HTR-8/SVneo (cell line): ENCODE data around the gene MGMT.

Experiments used
- DNase-seq: peaks from one replicate; pipeline ENCODE4 v3.0.0; 2011; ENCODE audit warnings: low spot score, mixed read lengths; ENCODE audit not compliant: insufficient read length
- FAIRE-seq: peaks from 2 replicates; lab custom pipeline; 2011; peaks lifted over from hg19 to GRCh38; lab: Jason Lieb, UNC

The MGMT gene

DNA sequence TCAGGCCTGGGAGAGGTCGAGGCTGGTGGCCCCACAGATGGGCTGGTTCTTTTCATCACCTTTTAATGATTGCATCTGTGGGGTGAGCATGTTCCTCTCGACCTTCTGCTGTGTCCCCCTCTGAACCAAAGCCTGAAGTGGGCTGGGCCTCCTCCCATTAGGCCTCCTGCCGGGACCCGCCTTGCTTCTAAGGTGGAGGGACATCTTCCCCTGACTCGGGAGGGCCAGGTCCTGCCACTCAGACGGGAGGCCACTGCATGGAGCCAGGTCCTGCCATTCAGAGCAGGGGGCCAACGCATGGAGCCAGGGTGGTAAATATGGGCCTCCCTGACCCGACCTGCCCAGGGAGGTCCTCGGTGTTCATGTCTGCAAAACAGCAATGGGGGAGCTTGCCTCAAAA, 308.6 kb downstream of the MGMT start:
- DNase-seq (no peak), FAIRE-seq (no peak)

DNA sequence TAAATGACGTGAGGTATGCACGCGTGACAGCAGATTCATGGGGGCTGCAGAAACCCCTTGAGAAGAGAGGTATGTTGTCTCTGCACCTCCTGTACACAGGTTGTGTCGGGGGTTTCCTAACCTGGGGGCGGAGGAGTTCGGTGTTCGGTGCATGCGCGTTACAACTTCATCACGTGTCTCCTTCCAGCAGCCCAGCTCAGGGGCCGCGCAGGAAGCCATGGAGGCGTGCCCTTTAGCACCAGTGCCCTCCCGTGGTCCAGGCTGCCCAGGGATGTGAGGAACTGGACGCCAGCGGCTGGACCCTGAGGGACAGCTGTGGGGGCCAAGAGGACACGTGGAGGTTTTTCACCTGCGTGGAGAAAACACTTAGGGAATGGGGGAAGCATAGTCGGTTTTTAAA, 310.6 kb downstream of the MGMT start:
- FAIRE-seq (no peak), DNase-seq (no peak)

DNA sequence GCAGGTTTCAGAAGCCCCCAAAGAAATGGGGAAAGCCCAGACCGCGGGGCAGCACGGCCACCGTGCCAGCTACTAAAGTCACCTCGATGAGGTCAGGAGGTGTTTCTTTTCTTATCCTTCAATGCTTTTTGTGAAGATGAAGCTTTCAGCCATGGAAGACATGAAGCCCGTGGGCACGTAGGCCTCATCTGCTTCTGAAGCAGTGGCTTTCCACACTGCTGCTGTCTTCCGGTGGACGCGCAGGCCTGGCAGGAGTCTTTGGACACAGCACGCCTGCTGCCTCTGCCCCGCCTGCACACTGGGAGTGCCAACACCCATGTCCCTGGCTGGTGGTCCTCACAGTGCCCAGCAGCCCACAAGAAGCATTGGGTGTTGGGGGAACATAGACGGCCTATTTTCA, 311.5 kb downstream of the MGMT start:
- FAIRE-seq (no peak), DNase-seq (no peak)

DNA sequence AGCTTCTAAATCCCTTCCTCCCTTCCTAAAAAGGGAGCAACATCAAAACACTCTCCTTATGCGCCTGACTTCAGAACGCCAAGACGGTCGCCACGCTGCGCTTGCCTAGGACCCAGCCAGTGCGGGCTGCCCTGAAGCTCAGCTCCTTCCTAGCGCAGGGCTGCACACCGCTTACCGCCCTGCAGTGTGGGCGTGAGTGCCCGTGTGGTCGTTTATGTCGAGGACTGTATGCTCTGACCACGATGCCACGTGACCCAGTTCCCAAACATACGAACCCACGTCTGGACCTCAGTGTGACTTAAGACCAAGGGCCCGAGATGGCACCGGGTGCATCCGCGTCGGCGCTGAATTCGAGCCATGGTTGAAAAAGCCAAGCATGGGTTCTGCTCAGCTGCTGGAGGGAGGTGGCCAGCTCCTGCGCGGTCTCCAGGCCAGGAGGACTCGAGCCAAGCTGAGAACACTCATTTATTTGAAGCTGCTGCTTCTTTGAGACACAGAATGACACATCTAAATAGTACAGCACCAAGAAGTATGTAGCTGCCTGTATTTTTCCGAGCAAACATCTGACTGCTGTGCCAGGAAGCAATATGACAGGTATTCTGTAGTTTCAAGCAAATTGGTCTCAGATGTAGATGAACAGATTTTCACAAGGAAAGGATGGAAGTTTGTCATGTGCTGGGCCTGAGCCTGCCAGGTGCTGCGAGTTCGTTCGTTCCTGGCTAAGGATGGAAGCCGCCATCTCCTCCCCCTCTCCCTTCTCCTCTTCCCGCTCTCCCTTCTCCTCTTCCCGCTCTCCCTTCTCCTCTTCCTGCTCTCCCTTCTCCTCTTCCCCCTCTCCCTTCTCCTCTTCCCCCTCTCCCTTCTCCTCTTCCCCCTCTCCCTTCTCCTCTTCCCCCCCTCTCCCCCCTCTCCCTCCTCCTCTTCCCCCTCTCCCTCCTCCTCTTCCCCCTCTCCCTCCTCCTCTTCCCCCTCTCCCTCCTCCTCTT, 312.4 kb downstream of the MGMT start:
- FAIRE-seq (no peak), DNase-seq (no peak)

DNA sequence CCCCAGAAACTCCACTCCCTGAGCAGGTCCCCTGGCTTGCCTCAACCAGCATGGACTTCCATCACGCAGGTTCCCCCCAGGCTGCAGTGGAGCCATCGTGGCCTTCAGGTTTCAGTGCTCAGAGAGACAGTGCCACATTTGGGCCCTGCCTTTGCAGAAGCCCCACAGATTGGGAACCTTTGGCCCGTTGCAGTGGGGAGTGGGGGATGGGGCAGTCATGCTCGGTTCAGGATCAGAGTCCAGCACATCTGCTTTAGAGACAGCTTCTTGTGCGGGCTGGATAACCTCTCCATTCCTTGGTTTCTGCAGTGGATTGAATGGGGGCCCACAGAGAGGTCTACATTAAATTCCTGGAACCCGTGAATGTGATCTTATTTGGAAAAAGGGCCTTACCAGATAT, 313.2 kb downstream of the MGMT start:
- no peak for DNase-seq

DNA sequence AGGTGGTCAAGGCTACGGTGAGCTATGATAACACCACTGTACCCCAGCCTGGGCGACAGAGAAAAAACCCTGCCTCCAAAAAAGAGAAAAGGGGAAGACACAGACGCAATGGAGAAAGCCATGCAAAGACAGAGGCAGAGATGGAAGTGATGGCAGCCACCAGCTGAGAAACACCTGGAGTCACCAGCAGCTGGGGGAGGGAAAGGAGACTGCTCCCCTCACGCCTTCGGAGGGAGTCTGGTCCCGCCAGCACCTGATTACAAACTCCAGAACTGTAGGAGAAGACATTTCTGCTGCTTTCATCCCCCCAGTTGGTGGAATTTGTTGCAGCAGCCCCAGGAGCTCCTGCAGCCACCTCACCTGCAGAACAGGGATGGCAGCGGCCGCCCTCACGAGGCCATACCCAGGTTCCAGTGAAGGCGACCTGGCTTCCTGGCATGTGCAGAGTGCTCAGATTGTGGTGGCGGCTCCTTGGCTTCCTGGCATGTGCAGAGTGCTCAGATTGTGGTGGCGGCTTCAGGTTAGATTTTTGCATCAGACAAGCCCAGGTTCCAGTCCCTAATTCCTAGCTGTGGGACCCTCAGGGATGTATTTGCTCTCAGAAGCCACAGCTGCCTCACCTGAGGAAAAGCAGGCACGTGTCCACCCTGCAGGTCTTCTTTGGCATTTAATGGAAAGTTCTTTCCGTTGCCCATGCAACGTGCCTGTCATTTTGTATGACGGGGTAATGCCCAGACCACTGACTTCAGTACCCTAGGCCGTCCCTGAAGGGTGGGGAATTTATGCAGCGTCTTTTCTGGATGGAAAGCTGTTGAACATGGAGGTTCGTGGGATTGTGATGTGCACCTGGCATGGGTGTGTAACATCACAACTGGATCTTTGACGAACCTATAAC, 314.1 kb downstream of the MGMT start:
- FAIRE-seq (no peak), DNase-seq (no peak)

More for the DNA sequence above, 313.2 kb downstream of the MGMT start:
- no peak for FAIRE-seq

DNA sequence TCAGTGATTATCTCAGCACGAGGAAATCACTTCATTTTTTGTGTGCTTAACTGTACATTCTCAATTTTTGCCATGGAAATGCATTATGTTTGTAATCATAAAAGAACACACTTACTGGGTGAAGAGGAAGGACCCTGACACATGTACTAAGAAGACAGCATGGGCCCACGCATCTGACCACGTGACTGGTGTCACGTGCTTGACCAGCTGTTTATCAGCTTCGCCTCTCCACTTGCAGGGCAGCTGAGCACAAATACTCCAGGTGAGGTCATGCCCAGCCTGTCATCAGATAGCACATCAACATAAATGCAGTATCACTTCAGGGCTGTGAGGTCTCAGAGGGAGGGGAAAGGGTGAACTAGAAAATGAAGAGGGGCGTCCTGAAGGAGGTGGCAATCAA, 317.2 kb downstream of the MGMT start:
- DNase-seq = no peak
- no peak for FAIRE-seq

DNA sequence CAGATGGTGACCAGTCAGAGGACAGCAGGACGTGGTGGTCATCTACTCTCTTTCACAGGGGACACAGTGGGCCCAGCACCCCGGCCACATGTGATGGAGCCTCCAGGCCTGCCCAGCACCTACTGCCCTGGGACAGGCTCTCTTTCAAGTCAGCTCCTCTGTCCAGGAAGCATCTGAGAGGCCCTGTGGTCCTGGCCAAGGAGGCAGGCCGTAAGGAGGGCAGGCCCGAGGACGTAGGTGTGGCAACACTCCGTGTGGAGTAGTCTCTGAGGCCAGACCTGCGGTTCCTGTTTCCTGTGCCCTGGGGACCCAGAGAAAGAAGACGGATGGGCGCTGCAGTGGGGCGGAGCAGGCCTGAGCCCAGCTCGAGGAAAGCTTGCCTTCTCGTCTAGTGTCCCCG, 317.9 kb downstream of the MGMT start:
- no peak for DNase-seq
- no peak for FAIRE-seq

DNA sequence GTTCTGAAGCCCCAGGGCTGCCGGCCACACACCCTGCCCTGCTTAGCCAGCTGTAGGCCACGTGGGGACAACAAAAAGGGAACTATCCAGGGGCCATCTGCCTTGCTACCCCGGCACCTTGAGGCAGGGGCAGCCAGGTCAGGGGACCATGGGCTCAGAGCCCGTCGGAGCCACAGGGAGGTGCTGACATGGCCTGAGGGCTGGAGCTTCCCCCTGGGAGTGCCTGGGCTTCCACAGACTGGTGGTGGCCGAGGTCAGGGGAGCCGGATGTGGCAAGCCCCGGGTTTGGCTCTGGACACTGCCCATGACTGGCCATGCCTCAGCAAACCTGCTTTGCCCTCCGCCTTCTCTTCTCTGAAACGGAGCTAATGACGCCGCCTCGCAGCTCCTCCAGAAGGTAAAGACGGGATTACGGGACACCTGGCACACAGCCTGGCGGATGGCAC, 318.5 kb downstream of the MGMT start:
- DNase-seq = no peak
- no peak for FAIRE-seq

DNA sequence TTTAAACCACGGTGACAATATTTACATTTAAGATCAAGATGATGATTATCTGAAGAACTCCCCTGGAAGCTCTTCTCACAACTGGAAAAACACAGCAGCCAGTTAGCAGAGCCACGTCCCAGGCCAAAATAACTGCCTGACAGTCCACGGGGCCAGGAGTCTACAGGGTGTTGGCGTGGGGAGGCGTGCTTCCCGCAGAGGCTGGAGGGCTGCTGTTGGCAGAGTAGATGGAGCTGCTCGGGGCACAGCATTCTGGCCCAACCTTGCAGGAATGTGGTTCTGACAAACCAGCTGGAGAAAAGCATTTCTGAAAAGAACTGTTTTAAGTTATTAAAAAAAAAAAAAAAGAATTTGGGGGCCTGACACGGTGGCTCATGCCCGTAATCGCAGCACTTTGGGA, 319.2 kb downstream of the MGMT start:
- FAIRE-seq (no peak), DNase-seq (no peak)

DNA sequence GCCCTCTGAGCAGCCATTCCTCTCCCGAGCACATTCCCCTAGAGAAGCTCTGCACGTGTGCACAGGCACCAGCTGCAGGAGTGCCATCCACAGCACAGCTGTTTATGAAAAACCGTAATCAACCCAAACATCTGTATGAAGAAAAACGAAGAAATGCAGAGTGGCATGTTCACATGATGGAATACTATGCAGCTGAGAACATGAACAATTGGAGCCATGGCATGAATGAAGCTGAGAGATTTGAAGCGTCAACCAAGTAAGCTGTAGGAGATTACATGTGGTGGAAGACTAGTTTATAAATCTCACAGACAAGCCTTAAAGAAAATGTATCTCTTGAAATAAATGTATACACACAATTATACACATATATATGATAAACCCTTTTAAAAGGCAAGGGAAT, 320.5 kb downstream of the MGMT start:
- FAIRE-seq (no peak), DNase-seq (no peak)

DNA sequence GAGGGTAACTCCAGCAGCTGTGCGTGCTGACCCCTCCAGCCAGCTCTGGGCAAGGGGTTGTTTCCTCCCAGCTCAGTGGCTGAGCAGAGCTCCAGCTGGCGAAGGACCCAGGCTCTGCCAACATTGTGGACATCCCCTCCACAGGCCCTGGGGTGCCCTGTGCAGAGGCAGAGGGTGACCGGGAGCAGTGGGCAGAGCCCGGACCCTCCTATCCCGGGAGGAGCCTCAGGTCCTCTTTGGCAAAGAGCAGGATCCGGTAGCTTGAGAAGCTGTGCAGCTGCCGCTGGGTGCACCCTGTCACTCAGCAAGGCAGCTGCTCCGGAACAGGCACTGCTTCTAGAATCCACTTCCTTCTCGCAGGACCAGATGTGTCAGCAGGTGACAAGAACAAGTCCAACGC, 321.2 kb downstream of the MGMT start:
- DNase-seq = no peak
- no peak for FAIRE-seq

DNA sequence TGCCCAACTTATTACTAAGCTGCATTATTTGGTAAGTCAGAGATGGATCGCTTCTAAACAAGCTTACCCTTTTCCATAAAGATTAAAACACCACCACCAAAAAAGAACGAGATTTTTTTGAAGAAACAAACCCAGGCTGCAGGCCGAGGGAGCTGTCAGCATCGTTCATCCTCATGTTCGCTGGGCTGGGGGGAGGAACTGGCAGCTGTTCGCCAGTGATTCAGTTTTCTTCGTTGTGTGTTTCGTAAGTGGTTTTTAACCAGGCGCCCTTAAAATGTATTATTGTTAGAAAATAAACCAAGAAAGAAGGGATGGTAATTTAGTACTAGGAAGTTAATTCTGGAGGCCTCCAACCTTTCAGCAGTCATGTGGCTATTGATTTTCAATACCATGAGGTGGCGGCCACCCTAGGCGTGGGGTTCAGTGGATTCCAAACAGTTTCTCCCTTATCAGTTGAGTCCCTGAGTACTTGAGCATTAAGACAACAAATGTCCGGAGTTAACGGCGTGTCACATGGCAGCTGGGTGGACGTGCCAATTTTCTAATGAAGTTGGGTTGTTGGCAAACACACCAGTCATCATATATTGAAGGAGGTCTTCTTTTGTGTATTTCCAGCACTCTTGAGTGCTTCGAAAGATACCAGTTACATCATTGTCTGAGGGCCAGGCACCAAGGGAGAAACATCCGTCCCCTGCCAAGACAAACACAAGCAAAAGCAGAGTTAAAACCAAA, 323.8 kb downstream of the MGMT start:
- DNase-seq (no peak), FAIRE-seq (no peak)

DNA sequence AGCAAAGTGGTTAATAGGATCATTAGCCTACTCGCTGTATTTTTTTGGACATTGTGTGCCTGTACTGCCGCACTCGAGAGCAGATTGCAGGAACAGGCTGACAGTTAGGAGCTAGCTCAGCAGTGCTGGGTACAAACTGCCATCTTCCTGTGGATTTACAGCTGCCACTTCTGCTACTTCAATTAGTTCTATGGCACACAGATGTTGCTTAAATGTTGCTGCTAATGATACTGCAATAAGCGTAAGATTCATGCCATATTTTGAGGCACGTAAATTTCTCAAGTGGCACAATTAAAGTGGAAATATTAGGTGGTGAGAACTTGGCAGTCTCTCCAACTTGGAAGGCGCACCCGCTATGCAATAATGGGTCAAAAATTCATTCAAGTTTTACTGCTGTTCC, 325.1 kb downstream of the MGMT start:
- DNase-seq (no peak), FAIRE-seq (no peak)

DNA sequence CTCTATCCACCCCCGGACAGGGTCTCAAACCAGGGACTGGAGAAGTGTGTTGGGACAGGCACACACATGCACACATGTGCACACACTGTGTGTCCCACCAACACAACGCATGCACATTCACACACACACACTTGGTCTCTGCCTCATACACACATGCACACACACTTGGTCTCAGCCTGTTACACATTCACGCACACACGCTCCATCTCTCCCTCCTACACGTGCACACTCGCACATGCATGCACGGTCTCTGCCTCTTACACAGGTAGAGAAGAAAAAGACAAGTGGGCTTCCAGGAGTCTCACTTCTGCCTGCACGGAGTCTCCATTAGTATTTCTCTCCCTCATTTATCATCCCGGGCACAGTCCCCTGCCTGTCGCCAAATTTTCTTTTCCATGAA, 325.8 kb downstream of the MGMT start:
- DNase-seq (no peak), FAIRE-seq (no peak)

DNA sequence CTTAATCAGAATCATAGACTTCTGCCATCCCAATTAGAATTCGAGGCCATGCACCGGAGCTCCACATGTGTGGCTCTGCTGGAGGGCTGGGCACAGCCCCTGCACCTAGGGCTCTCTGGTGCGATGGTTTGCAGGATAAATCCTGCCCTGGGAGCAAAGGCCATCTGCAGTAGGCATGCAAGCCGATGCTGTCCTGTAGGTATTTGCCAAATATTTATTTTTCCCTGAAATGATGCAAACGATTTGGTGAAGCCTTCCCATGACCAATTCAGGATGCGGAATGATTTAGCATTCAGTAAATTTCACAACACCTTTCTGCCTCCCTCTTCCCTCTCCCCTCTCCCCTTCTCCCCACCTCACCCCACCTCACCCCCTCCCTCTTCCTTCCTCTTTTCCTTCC, 326.4 kb downstream of the MGMT start:
- FAIRE-seq (no peak), DNase-seq (no peak)

DNA sequence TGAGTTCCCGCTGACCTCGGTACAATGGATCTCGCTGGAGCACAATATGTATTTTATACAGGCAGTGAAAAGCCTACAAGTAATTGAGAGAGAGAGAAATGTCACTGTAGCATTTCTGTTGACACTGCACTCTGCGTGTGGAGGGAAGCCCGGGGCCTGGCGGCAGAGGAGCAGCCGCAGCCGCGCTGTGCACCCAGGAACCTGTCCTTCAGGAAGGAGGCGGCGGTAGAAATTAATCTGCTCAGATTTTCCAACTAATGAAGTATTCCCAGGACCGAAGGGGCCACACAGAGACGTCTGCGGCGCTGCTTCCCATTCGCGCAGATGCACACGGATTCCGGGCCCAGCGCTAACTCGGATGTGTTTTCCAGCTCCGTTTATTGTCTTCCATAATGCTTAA, 327.0 kb downstream of the MGMT start:
- no peak for DNase-seq
- FAIRE-seq = no peak

DNA sequence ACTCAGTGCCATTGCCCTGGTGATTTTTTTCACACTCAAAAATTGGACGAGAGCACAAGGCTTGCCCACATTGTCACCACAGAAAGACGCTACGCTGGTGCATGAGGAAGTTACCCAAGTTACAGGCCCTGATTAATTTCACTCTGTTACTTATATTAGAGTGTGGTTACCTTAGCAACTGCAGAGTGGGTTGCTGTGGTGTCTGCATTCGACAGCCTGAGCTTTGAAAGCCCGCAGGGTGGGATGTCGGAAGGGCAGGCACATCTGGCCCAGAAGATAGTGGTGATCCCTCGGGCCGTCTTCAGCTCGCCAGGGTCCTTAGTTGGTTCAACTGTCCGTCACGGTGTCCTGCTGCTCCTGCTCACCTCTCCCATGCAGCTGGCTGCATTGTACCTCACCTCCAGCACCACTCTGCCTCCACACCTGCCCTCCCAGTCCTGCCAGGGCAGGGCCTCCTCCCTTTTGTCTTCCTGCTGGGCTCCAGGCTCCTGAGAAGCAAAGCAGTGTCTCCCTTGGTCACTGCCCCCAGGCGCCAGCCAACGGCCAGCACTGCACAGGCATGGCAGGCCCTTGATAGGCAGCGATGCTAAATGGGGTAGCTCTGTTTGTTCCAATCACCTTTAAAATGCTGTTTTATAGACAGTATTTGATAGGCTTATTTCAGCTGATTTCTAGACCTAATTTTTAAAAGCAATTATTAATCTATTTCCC, 329.8 kb downstream of the MGMT start:
- DNase-seq = no peak

DNA sequence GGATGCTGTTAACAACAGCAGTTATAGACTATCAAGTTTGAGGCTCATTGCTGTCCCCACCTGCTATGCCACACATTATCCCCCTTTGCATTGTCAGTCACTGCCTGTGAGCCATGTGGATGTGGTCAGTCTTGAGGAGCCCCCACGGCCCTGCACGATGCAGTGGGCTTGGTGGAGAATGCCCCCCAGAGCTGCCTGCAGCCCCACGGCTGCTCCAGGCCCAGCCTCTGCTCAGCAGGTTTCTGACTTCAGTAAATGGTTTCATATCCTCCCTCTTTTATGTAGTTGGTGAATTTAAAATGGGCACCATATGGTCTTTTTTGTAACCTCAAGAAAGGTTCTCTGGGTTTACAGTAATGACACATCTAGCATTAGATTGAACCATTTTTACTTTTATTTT, 332.9 kb downstream of the MGMT start:
- FAIRE-seq = no peak
- DNase-seq = no peak

More for the DNA sequence above, 329.8 kb downstream of the MGMT start:
- no peak for FAIRE-seq
